HG03097 (cell line): ENCODE data around the gene CHFR.
A peak's percentile ranks its signal among the peaks of the same experiment; 100 is the strongest.
"Not testable (repeated sequence)": the region's sequence is repeated elsewhere in the genome, so short reads cannot be mapped to it uniquely, and the experiment has no call there.

Experiments
- ATAC-seq: cut with Tn5 transposase; IDR thresholded peaks from one replicate; pipeline ENCODE4 v1.9.1; 2021; ENCODE audit not compliant: unreplicated experiment, low FRiP score

CHFR gene

GRCh38 chr12:132841151-132841550, 46.3 kb downstream of the CHFR start:
- ATAC-seq: no peak

- ATAC-seq: no peak
Observed at GRCh38 chr12:132840536-132840935, 46.9 kb downstream of the CHFR start.

DNA sequence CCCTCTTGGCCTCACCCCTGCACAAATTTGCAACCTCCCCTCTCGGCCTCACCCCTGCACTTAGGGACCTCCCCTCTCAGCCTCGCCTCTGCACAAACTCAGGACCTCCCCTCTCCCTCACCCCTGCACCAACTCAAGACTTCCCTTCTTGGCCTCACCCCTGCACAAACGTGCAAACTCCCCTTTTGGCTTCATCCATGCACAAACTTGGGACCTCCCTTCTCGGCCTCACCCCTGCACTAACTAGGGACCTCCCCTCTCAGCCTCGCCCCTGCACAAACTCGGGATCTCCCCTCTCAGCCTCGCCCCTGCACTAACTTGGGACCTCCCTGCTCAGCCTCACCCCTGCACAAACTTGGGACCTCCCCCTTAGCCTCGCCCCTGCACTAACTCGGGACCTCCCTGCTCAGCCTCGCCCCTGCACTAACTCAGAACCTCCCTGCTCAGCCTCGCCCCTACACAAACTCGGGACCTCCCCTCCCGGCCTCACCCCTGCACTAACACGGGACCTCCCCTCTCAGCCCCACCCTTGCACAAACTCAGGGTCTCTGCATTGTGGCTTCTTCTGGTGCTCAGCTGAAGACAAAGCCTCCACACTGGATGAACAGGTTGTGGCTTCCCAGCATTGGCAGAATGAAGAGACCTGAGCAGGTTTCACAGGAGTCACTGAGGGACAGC, 47.7 kb downstream of the CHFR start:
- ATAC-seq: no peak

DNA sequence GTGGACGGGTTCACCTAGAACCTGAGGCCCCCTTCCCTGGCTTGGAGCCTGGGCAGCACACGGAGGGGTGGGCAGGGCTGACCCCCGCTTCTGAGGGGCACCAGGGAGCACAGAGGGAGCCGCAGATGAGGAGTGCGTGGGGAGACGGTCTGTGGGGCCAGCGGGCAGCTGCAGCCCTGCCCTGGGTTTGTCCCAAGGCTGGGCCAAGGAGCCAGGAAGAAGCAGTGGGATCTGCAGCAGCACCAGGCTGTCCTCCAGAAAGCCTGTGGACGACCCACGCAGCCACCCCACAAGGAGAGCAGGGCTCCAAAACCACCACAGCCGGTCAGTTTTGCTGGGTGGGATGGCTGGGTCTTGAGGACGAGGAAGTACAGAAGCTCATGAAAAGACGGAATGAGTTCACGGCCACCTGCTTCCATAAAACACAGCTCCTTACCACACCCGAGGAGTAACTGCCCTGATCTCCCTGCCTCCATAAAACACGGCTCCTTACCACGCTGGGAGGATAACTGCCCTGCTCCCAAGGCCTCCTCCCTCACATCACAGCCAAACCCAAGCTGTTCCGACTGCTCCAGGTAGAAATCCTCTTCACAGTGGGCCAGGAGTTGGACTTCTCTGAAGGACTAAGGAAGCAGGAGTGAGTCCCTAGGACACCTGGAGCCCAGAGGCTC, 48.9 kb downstream of the CHFR start:
- no peak for ATAC-seq

- ATAC-seq: no peak
Observed at GRCh38 chr12:132837693-132838409, 49.6 kb downstream of the CHFR start.

DNA sequence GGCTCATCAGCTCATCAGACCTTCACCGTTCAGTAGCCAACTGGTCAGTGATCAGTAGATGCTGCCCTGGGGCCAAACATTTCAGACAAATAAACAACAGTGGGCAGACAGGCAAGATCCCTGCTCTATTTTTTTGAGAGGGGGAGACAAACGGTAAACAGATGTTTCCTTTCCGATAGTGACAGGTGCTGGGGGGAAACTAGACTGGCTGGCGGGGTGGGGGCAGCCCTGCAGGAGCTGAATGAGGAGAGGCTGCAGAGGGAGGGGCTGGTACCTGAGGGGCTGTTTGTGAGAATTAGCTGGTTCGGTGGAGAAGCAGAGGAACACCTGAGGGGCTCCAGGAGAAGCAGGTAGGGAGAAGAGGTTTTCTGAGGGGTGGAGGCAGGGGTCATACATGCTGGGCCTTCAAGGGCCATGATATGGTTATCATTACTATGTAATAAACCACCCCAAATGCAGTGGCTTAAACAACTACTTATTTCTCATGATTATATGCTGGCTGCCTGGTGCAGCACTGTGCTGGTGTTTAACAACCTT, 50.5 kb downstream of the CHFR start:
- ATAC-seq: no peak

GRCh38 chr12:132836230-132836629, 51.2 kb downstream of the CHFR start:
- ATAC-seq: not testable (repeated sequence)

- no peak for ATAC-seq
Observed at GRCh38 chr12:132835076-132836025, 52.1 kb downstream of the CHFR start.

DNA sequence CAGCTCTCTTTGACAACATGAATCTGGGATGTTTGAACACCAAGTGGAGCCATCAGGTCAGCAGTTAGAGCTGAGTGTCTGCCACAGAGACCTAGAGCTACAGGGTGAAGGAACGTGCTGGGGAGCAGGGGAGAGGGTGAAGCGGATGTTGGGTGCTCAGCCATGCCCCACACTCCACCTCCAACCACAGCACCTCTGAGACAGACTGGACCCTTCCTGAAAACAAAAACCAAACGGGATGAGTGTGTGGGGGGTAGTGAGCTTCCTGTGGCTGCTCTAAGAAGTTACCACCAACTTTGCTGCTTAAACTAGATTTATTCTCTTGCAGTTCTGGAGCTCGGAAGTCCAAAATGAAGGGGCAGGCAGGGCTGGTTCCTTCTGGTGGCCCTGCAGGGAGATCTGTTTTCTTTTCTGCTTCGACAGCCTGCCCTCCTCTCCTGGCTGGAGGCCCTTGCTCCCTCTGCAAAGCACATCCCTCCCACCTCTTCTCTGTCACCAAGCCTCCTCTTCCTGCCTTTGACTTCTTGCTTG, 53.2 kb downstream of the CHFR start:
- ATAC-seq: no peak

DNA sequence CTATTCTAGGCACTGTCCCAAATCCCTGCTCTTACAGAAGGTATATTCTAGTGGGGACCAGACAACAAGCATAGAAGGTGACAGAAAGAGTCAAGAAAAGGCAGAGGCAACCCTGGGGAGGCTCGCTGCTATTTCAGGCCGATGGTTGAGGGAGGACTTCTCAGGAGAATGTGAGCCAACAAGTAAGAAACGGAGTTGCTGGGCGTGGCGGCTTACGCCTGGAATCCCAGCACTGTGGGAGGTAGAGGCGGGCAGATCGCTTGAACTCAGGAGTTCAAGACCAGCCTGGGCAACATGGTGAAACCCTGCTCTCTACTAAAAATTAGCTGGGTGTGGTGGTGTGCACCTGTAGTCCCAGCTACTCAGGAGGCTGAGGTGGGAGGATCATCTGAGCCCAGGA, 54.1 kb downstream of the CHFR start:
- ATAC-seq: no peak

DNA sequence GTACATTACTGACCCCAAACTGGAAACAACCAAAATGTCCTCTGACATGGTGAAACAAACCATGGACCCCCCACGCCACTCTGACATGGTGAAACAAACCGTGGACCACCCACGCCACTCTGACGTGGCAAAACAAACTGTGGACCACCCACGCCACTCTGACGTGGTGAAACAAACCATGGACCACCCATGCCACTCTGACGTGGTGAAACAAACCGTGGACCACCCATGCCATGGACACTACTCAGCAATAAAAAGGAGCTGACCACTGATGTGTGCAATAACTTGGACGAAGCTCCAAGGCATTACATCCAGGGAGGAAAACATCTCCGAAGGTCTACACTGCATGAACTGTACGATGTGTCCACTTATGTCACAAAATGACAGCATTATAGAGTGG, 55.6 kb downstream of the CHFR start:
- no peak for ATAC-seq

GRCh38 chr12:132828706-132829534, 58.5 kb downstream of the CHFR start, which contains the start of gene GOLGA3:
Gene GOLGA3 (minus strand): TSS chr12:132828869. CDS start chr12:132822128, 6,741 bp downstream.
- ATAC-seq: peak; percentile 89

GRCh38 chr12:132827763-132828703, 59.4 kb downstream of the CHFR start:
- peak; percentile 16 for ATAC-seq

DNA sequence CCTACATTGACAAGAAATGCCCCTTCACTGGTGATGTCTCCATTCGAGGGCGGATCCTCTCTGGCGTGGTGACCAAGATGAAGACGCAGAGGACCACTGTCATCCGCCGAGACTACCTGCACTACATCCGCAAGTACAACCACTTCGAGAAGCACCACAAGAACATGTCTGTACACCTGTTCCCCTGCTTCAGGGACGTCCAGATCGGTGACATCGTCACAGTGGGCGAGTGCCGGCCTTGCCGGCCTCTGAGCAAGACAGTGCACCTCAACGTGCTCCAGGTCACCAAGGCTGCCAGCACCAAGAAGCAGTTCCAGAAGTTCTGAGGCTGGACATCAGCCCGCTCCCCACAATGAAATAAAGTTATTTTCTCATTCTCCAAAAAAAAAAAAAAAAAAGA, 61.5 kb downstream of the CHFR start:
- no peak for ATAC-seq

DNA sequence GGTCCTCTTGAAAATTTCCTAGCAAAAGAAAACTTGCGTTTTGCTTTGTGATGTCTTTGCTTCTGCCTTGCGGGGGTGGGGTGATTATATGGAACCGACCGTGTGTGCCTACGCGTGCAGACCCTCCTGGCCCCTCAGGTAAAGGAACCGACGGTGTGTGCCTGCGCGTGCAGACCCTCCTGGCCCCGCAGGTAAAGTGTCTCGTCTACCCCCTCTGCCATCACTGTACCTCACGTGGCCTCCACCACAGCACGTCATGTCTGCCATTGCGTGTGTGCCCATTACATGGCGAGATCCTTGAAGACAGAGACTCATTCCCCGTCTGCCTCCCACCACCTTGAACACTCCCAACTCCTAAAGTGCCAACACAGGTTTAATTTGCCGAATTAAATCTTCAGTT, 62.3 kb downstream of the CHFR start:
- no peak for ATAC-seq

DNA sequence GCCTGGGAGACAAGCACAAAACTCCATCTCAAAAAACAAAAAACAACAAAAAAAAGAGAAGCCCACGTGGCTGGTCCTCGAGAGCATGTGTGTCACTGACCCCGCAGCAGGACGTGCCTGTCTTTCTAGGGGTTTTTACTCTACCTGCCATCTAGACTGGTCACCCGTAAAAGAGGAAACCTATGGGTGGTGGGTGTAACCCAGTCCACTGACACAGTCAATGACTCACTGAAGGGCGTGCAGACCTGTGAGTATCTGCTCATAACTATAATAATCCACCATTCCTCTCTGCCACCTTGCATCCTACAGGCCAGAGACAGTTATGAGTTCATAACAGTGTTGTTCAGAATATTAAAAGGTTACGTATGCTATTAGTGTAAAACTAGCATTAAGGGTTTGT, 63.4 kb downstream of the CHFR start:
- ATAC-seq: no peak

GRCh38 chr12:132818562-132818961, 68.8 kb downstream of the CHFR start:
- no peak for ATAC-seq

DNA sequence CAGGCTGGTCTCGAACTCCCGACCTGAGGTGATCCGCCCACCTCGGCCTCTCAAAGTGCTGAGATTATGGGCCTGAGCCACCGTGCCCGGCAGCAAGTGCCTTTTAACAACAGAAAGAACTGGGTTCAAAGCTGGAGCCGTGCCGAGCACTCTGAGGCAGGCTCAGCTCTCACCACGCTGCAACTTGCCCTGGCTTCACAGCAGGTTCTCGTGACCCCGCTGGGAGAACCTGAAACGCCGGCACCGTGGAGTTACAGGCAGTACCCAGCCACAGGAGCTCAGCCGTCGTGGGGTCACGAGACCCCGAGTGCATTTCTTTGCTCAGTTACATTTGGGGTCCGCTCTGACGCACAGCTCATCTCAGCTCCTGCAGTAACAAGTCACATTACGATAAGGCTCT, 73.2 kb downstream of the CHFR start:
- ATAC-seq: no peak
